Endodermal cell (in vitro differentiated cells): Measurements from ENCODE around the gene ANGPTL2. TPM values are rescaled to one million over a fixed set of nuclear protein-coding genes. Genes with fewer than 3 reads are reported as not detected.

ENCODE experiments used
- DNase-seq: peaks from one replicate; pipeline ENCODE4 v3.0.0-alpha.2; 2017
- H3K27ac ChIP-seq: 2 replicates; pipeline ENCODE4 v1.5.1; 2013; ENCODE audit warnings: mild to moderate bottlenecking, low read depth, low read length, moderate library complexity
- H3K27me3 ChIP-seq: 2 replicates; pipeline ENCODE4 v1.6.1; 2013; ENCODE audit warnings: mild to moderate bottlenecking, low read length, moderate library complexity; ENCODE audit not compliant: insufficient read depth, control insufficient read depth, poor library complexity, severe bottlenecking
- H3K36me3 ChIP-seq: 2 replicates; pipeline ENCODE4 v1.7.0; 2013; ENCODE audit warnings: mild to moderate bottlenecking, low read length, moderate library complexity; ENCODE audit not compliant: control insufficient read depth, insufficient read depth
- H3K4me1 ChIP-seq: one replicate; pipeline ENCODE4 v1.7.0; 2013; ENCODE audit warnings: low read length; ENCODE audit not compliant: control insufficient read depth, insufficient read depth
- H3K4me3 ChIP-seq: 2 replicates; pipeline ENCODE4 v1.5.1; 2013; ENCODE audit warnings: mild to moderate bottlenecking, low read length, moderate library complexity
- H3K9ac ChIP-seq: 2 replicates; pipeline ENCODE4 v1.6.1; 2013; ENCODE audit warnings: mild to moderate bottlenecking, low read length, moderate library complexity; ENCODE audit not compliant: poor library complexity, severe bottlenecking; ENCODE audit errors: extremely low read depth
- H3K9me3 ChIP-seq: 2 replicates; pipeline ENCODE4 v1.6.1; 2013; ENCODE audit warnings: mild to moderate bottlenecking, low read length, moderate library complexity; ENCODE audit not compliant: control insufficient read depth
- H3K27ac Mint-ChIP-seq: 2 replicates; pipeline ENCODE4 v1.8.0; 2020; ENCODE audit warnings: mixed read lengths
- H3K27me3 Mint-ChIP-seq: 2 replicates; pipeline ENCODE4 v1.8.0; 2021; ENCODE audit warnings: mild to moderate bottlenecking, mixed read lengths; ENCODE audit not compliant: insufficient read depth
- H3K36me3 Mint-ChIP-seq: 2 replicates; pipeline ENCODE4 v1.8.0; 2020; ENCODE audit warnings: low read depth, mixed read lengths
- H3K4me1 Mint-ChIP-seq: 2 replicates; pipeline ENCODE4 v1.8.0; 2020; ENCODE audit warnings: mixed read lengths
- H3K4me3 Mint-ChIP-seq: 2 replicates; pipeline ENCODE4 v1.8.0; 2020; ENCODE audit warnings: mild to moderate bottlenecking, moderate library complexity, mixed read lengths
- H3K9me3 Mint-ChIP-seq: 2 replicates; pipeline ENCODE4 v1.8.0; 2020; ENCODE audit warnings: mild to moderate bottlenecking, mixed read lengths
- CTCF ChIP-seq: fragments of 200-600 bp; sonication (generic); conservative IDR thresholded peaks from 2 replicates; pipeline ENCODE4 v1.5.0; 2021; ENCODE audit warnings: antibody characterized with exemption, mild to moderate bottlenecking
- WGBS, 2 experiments: methylation state at CpG; one replicate each; pipeline versions ENCODE4 v1.1.5 to v1.1.7; 2013; ENCODE audit warnings: missing lambda C conversion rate in 2 of 2, mixed read lengths in 1 of 2; ENCODE audit not compliant: insufficient coverage in 1 of 2, insufficient read length in 1 of 2; 5-methylcytosine and 5-hydroxymethylcytosine counted together
- total RNA-seq, 2 donors: library from RNA; stranded (reverse); fragmentation: NEBNext Ultra II Directional in 1 of 2; extraction: Animal tissue kit (Norgen Biotek cat#: 25700) in 1 of 2; gene quantifications; 2 replicates in 1 of 2; 3 replicates in 1 of 2; pipeline ENCODE4 v1.2.1, GENCODE V29; 2021

ANGPTL2 gene
- total RNA-seq, 2 donors from 2014 or later = 14.8 to 17.1 TPM

- peaks cover 10% of the 10 kb centered on the region for H3K36me3 Mint-ChIP-seq
- Histone ChIP-seq H3K9ac (no peak overlapping the region), H3K27ac (no peak overlapping the region), H3K36me3 (no peaks in the 10 kb centered on the region), H3K4me1 (no peaks in the 10 kb centered on the region), H3K4me3 (no peak overlapping the region), H3K27me3 (no peaks in the 10 kb centered on the region), H3K9me3 (no peaks in the 10 kb centered on the region)
- no peaks in the 10 kb centered on the region for H3K9me3 Mint-ChIP-seq
- no peaks in the 10 kb centered on the region for H3K27me3 Mint-ChIP-seq
- H3K27ac Mint-ChIP-seq = no peak overlapping the region
- 96 to 100% methylated on average over 1 to 2 of the region's 2 CpGs for WGBS, 2 experiments
- peaks cover 5% of the 10 kb centered on the region for H3K4me1 Mint-ChIP-seq
- no peak overlapping the region for H3K4me3 Mint-ChIP-seq
- no peak for DNase-seq
- no peak for TF ChIP-seq CTCF
Observed at GRCh38 chr9:127085186-127085585, 37.2 kb downstream of the ANGPTL2 start.

GRCh38 chr9:127084076-127085039 is 38.1 kb downstream of the ANGPTL2 start:
- Mint-ChIP-seq H3K9me3 (no peaks in the 10 kb centered on the region), H3K27ac (no peak overlapping the region), H3K27me3 (no peaks in the 10 kb centered on the region), H3K4me3 (no peak overlapping the region), H3K36me3 (peaks cover 17% of the 10 kb centered on the region), H3K4me1 (peaks cover 5% of the 10 kb centered on the region)
- Histone ChIP-seq H3K27me3 (no peaks in the 10 kb centered on the region), H3K4me1 (no peaks in the 10 kb centered on the region), H3K27ac (no peak overlapping the region), H3K4me3 (no peak overlapping the region), H3K9me3 (peaks cover 4% of the 10 kb centered on the region), H3K36me3 (no peaks in the 10 kb centered on the region), H3K9ac (no peak overlapping the region)
- no peak for DNase-seq
- TF ChIP-seq CTCF = no peak
- WGBS, 2 experiments = 93 to 96% methylated on average over 8 to 11 of the region's 12 CpGs

- H3K9ac ChIP-seq = no peak overlapping the region
- Mint-ChIP-seq H3K4me1 (peaks cover 5% of the 10 kb centered on the region), H3K4me3 (no peak overlapping the region), H3K9me3 (no peaks in the 10 kb centered on the region), H3K27ac (no peak overlapping the region), H3K27me3 (no peaks in the 10 kb centered on the region), H3K36me3 (peaks cover 16% of the 10 kb centered on the region)
- H3K27me3 ChIP-seq = no peaks in the 10 kb centered on the region
- no peak for DNase-seq
- H3K9me3 ChIP-seq = peaks cover 8% of the 10 kb centered on the region
- H3K27ac ChIP-seq = no peak overlapping the region
- no peaks in the 10 kb centered on the region for H3K4me1 ChIP-seq
- H3K4me3 ChIP-seq = no peak overlapping the region
- no peaks in the 10 kb centered on the region for H3K36me3 ChIP-seq
- no peak for TF ChIP-seq CTCF
- 93 to 94% methylated on average over 3 to 5 of the region's 5 CpGs for WGBS, 2 experiments
Observed at GRCh38 chr9:127083138-127083980, 39.1 kb downstream of the ANGPTL2 start.
